Measurements from ENCODE around the gene SMTN. TPM values are rescaled to one million over a fixed set of nuclear protein-coding genes. Genes with fewer than 3 reads are reported as not detected.

The SMTN gene
- total and polyA plus RNA-seq, 9 of the 15 experiments (the other 6 are each of a cell fraction or from before 2014, with no cell fraction given) = 2.5 to 41.1 (median 16.1) TPM

DNA sequence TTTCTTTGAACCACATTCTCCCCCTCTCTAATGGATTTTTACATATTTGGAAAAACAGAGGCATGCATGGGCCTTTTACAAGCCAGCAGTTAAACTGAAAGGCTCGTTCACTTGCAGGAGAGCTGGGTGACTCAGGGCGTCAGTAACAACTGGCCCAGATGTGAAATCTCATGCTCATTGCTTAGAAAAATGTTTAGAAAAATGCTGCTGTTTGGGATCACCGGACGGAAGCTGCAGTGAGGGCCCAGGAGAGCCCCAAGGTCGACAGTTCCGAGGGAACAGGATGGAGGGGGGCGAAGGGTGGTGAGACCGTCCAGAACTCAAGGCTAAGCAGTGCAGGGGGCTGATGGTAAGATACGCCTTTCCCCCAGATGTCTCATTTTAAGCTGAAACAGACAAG is 41.7 kb upstream of the SMTN start (continued):
- TF ChIP-seq, protein P1, sequence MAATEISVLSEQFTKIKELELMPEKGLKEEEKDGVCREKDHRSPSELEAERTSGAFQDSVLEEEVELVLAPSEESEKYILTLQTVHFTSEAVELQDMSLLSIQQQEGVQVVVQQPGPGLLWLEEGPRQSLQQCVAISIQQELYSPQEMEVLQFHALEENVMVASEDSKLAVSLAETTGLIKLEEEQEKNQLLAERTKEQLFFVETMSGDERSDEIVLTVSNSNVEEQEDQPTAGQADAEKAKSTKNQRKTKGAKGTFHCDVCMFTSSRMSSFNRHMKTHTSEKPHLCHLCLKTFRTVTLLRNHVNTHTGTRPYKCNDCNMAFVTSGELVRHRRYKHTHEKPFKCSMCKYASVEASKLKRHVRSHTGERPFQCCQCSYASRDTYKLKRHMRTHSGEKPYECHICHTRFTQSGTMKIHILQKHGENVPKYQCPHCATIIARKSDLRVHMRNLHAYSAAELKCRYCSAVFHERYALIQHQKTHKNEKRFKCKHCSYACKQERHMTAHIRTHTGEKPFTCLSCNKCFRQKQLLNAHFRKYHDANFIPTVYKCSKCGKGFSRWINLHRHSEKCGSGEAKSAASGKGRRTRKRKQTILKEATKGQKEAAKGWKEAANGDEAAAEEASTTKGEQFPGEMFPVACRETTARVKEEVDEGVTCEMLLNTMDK (IDR thresholded peaks at IDR 0.05; ENCODE audit: borderline replicate concordance, insufficient read depth, low read depth, low read length, poor library complexity, severe bottlenecking) = no peak
- TF ChIP-seq HOXB6 (CRISPR knock-in tag; IDR thresholded peaks at IDR 0.05; ENCODE audit: borderline replicate concordance) (no peak), NCOA6 (IDR thresholded peaks at IDR 0.05) (no peak), ELF4 (CRISPR knock-in tag; IDR thresholded peaks at IDR 0.05) (no peak), ETV6 (IDR thresholded peaks at IDR 0.05; ENCODE audit: borderline replicate concordance in 1 of 2, low read depth in 2 of 2, low read length in 1 of 2) (no peak), ETV6 (CRISPR knock-in tag; IDR thresholded peaks at IDR 0.05; ENCODE audit: borderline replicate concordance) (no peak), ZNF175 (CRISPR knock-in tag; IDR thresholded peaks at IDR 0.05; ENCODE audit: low read depth) (no peak)

DNA sequence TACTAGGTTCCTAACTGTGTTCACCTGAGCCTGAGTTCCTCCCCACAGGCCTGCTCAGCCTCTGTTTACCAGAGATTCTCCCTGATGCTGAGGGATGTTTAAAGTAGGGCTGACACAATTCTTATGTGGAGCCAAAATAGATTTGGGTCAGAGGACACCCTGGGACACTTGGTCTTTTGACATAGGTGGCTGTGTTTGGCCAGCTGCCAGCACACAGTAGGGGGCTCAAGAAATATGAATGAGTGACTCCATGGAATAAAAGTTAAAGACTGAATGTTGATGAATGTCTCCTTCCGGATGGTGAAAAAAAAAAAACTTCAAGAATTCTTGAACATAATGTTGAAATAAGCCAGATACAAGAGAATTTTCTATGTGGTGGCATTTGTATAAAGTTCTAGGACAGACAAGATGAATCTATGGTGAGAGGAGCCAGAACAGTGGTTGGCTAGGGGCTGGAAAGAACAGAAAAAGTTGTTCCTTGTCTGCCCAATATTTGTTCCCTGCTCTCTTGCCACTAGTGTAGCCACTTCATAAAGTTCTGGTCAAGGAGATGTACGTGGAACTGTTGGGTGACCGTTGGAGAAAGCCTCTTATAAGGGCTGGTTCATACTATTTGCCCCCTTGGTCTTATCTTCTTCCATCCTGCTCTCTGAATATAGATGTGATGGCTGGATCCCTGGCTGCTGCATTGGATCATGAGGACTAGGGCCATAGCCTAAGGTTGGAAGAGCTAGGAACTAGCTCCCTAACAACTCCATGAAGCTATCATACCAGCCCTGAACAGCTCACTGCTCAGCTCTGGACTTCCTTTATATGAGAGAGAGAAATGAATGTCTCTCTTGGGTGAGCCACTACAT is 40.3 kb upstream of the SMTN start:
- CTCF ChIA-PET (ENCODE audit: low intra/inter-chr PET ratio) = no interaction called here
- FAIRE-seq (no peak), DNase-seq (ENCODE audit: extremely low read depth in 1 of 4, low spot score in 3 of 4) (no peak)
- TF ChIP-seq, protein P2, sequence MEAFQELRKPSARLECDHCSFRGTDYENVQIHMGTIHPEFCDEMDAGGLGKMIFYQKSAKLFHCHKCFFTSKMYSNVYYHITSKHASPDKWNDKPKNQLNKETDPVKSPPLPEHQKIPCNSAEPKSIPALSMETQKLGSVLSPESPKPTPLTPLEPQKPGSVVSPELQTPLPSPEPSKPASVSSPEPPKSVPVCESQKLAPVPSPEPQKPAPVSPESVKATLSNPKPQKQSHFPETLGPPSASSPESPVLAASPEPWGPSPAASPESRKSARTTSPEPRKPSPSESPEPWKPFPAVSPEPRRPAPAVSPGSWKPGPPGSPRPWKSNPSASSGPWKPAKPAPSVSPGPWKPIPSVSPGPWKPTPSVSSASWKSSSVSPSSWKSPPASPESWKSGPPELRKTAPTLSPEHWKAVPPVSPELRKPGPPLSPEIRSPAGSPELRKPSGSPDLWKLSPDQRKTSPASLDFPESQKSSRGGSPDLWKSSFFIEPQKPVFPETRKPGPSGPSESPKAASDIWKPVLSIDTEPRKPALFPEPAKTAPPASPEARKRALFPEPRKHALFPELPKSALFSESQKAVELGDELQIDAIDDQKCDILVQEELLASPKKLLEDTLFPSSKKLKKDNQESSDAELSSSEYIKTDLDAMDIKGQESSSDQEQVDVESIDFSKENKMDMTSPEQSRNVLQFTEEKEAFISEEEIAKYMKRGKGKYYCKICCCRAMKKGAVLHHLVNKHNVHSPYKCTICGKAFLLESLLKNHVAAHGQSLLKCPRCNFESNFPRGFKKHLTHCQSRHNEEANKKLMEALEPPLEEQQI (IDR thresholded peaks at IDR 0.05) = no peak
- TF ChIP-seq FUS (optimal IDR thresholded peaks at IDR 0.05; ENCODE audit: low read depth, low read length) (no peak), NFIC (IDR thresholded peaks at IDR 0.05) (peak; percentile 77), POLR2B (IDR thresholded peaks at IDR 0.05; ENCODE audit: low read depth, partially characterized antibody) (no peak), RCOR1 (IDR thresholded peaks at IDR 0.05; ENCODE audit: borderline replicate concordance in 1 of 2, low read depth in 2 of 2, low read length in 2 of 2) (peak in 1 of 2 experiments; percentile 24; a peak in 1 of 4 replicates), SMARCA5 (IDR thresholded peaks at IDR 0.05) (peak; percentile 45; the same call in 1 of the 2 replicates), HLTF (IDR thresholded peaks at IDR 0.05) (no peak)
- TF ChIP-seq, protein P3, sequence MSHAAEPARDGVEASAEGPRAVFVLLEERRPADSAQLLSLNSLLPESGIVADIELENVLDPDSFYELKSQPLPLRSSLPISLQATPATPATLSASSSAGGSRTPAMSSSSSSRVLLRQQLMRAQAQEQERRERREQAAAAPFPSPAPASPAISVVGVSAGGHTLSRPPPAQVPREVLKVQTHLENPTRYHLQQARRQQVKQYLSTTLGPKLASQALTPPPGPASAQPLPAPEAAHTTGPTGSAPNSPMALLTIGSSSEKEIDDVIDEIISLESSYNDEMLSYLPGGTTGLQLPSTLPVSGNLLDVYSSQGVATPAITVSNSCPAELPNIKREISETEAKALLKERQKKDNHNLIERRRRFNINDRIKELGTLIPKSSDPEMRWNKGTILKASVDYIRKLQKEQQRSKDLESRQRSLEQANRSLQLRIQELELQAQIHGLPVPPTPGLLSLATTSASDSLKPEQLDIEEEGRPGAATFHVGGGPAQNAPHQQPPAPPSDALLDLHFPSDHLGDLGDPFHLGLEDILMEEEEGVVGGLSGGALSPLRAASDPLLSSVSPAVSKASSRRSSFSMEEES (CRISPR knock-in tag; IDR thresholded peaks at IDR 0.05) = no peak

More for the DNA sequence above, 40.3 kb upstream of the SMTN start:
- WGBS (ENCODE audit: insufficient coverage, low coverage, missing lambda C conversion rate) = 21% methylated on average over 3 of the region's 3 CpGs
- Histone ChIP-seq H2AFZ (ENCODE audit: low read depth, low read length) (no peak overlapping the region), H3K79me2 (ENCODE audit: control insufficient read depth, insufficient read depth, low read length) (no peaks in the 10 kb centered on the region), H3K4me3 (no peak overlapping the region), H3K9me1 (ENCODE audit: control insufficient read depth, insufficient read depth, low read length) (no peaks in the 10 kb centered on the region), H3K9ac (ENCODE audit: insufficient read depth in 1 of 2, low read depth in 2 of 2, low read length in 2 of 2) (no peak overlapping the region), H4K20me1 (replicated peaks; ENCODE audit: control insufficient read depth, insufficient read depth, low read length) (no peaks in the 10 kb centered on the region), H3K36me3 (ENCODE audit: control insufficient read depth, insufficient read depth, low read length) (no peaks in the 10 kb centered on the region), H3K4me1 (replicated peaks in 1 of 2; ENCODE audit: control insufficient read depth in 2 of 2, insufficient read depth in 2 of 2, low read length in 2 of 2) (no peaks in the 10 kb centered on the region; a peak in 1 of 5 replicates), H3K9me3 (replicated peaks; ENCODE audit: control insufficient read depth, insufficient read depth, low read depth, low read length) (no peaks in the 10 kb centered on the region), H3K27ac (ENCODE audit: extremely low read depth, low read depth, low read length) (no peak overlapping the region), H3K27me3 (ENCODE audit: control insufficient read depth in 2 of 2, insufficient read depth in 2 of 2, low read length in 2 of 2) (no peaks in the 10 kb centered on the region), H3K4me2 (ENCODE audit: insufficient read depth, low read length) (no peak overlapping the region)
- intact Hi-C loops (cut with micrococcal nuclease) (no loop called here), in situ Hi-C loops (cut with MboI) (no loop called here)
- no TSS peak for BruUV-seq (replicated peaks)
- ATAC-seq = no peak
- POLR2A ChIA-PET = no interaction called here

Measured in K562 (cell line).